HG02763 (cell line): ENCODE measurements around the gene LRRC45.

ENCODE experiments used
- ATAC-seq: cut with Tn5 transposase; IDR thresholded peaks from one replicate; pipeline ENCODE4 v1.9.1; 2021; ENCODE audit warnings: mild to moderate bottlenecking, moderate library complexity; ENCODE audit not compliant: unreplicated experiment

The LRRC45 gene

GRCh38 chr17:82060614-82061013 lies 37.5 kb downstream of the LRRC45 start:
- ATAC-seq = no peak

DNA sequence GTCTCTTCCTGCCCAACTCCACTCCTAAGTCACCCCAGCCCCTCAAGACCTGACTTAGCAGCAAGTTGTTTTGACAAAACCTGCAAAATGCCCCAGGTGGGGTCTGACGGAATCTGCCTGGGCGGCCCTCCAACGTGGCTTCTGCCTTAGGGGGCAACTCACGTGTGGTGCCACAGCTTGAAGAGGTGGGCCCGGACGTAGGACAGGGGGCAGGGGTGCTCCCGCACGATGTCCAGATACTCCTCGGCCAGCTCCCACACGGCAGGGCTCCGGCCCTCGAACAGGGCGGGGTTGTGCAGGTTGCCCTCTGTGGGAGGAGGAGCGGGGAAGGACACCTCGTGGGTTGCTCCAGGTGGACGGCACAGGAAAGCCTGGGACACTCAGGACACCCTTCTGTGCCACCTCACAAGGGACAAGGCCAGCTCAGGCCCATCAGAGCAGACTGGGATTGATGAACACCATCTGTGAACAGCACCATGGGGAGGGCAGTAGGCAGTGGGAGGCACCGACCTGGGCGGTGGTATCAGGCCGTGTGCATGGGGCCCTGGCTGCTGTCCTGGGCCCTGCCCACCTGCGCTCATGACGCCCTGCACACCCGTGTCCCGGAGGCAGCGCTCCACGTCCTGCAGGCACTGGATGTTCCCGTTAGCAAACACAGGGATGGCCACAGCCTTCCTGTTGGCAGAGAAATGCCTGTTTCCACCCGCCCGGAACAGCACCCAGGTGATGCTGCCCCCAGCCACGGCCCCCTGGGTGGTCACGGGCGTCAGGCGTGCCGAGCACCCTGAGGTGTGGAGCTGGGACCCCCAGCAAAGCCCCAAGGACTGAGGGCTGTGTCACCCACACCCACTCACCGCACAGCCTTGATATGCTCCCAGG lies 38.2 kb downstream of the LRRC45 start:
- no peak for ATAC-seq

DNA sequence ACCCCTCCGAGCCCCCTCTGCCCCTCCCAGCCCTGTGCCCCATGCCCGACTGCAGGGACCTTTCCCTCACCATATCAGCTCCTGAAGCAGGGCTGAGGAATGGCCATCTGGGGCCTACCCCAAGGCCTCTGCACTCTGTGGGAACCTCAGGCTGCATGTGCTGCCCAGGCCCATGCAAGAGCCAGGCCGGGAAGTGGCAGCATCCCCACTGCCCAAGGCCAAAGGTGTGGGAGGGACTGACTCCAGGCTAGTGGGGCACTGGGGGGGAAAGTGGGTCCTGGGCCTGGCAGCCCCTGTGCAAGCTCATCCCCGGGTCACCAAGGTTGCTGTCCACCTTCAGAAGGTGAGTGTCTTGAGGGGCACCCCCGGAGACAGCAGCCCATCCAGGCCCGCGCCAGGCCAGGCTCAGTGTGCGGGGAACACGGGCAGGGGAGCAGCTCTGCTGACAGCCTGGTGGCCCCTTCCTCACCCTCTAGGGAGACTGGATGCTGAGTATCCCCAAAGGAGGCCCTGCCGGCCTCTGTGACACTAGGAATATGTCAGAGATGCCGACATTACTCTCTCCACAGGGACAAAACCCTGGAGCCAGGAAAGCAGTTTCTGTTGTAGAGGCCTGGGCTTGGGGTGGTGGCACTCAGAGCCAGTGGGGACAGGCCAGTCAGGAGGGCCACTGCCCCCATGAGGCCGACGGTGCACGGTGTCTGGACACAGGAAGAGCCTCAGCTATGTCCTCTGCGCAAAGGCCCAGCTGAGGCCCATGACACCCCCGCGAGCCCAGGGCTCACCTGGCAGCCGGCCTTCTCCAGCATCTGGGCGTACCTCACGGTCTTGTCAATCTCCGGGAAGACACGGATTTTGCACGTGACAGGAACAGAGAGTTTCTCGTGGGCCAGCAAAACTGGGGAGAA lies 39.2 kb downstream of the LRRC45 start:
- no peak for ATAC-seq

- no peak for ATAC-seq
Measured at GRCh38 chr17:82062984-82063368, 39.9 kb downstream of the LRRC45 start.

GRCh38 chr17:82063424-82064415 lies 40.6 kb downstream of the LRRC45 start:
- no peak for ATAC-seq

DNA sequence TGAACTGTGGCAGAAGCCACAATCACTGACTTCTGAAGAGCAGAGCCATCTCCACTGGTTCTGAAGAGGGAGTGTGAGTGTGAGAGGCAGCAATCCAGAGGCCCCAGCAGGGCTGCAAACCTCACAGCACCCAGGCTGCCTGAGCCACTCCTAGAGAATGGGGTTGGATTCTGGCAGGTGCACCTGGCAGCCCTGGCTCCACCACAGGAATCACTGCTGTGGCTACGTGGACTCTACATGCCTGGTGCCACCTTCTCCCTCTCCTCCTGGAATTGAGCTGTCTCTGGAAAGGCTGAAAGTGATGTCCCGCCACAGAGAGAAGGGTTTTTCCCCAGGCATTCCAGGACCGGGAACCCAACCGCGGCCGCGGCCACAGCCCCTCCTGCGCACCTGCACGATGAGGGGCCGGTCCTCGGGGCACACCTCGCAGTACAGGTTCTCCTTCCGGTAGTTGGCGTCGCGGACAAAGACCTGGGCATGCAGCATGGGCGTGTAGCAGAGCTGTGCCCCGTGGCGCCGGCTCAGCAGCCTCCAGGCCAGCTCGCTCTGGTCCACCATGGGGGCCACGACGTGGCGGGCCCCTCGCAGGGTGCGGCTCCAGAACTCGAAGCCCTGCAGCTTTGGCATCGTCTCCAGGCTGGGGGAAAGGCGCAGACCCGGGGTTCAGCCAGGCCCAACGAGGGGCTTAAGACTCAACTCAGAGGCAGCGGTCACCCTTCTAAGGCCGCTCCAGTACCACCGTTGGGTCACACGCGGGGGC lies 41.5 kb downstream of the LRRC45 start:
- ATAC-seq = no peak

DNA sequence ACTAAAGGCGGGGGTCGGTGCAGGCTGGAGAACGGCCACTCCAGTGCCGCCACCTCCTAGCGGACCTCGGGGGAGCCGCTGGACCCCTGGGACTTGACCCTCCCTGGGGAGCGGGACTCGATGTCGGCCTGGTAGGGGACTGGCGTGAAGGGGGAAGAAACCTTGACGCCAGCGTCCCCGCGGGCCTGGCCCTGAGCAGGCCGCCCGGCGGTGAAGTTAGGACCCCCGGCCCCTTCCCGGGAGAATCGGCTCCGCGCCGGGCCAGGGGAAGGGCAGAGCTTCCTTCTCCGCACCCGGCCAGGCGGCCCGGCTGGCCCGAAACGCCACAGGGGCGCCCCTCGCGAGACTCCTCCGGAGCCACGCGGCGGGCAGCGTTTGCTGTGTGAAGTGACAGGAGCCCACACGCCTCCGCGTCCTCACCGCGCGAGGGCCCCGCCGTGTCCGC lies 42.1 kb downstream of the LRRC45 start:
- ATAC-seq = peak; percentile 34

DNA sequence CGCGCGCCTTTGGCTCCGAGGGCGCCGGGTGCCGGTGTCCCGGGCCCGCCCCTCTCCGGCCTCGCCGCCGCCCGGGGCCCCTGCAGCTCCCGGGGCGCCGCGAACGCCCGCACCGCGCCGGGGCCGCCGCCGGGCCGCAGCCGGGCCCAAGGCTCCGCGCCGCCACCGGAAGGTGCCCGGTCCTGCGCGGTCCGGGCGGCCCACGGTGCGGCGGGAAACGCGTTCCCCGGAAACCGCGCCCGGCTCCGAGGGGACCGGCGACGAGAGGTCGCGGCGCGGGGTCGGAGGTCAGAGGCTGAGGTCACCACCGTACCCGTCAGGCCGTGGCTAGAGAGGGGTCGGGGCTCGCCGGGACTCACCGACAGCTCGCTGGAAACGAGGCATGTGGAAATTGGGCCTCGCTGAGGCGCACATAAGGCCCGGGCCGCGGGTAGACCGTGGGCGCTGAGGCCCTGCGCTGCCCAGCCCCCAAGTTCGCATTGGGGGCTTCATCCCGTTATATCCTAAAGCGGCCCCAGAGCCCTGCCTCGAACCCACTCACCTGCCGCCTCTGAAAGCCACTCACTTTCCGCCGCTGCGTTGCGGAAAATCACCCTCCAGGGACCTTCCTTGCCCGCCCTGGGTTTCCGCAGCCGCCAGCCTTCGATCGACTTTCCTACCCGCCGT lies 42.7 kb downstream of the LRRC45 start, which contains the start of gene DUS1L:
DUS1L (minus strand) TSS at position 167 of the 666 bp plus-strand sequence. CDS start 745 bp downstream, outside the sequence.
- peak; percentile 65 for ATAC-seq

DNA sequence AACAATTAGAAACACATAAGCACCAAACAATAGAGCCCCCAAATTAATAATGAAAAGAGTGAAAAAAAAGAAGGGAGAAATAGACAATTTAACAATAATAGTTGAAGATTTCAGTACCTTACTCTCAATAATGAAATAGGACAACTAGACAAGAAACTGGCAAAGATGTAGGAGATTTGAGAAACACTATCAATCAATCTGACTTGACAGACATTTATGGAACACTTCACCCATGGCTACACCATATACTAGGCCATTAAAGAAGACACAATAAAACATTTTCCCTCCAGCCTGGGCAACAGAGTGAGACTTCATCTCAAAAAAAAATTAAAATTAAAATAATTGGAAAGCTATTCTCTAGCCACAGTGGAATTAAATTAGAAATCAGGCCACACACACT lies 47.5 kb downstream of the LRRC45 start:
- ATAC-seq = no peak

- no peak for ATAC-seq
Measured at GRCh38 chr17:82072827-82073226, 49.7 kb downstream of the LRRC45 start.

- ATAC-seq = no peak
Measured at GRCh38 chr17:82073446-82073845, 50.3 kb downstream of the LRRC45 start.

GRCh38 chr17:82076018-82076784 lies 53.1 kb downstream of the LRRC45 start:
- no peak for ATAC-seq

DNA sequence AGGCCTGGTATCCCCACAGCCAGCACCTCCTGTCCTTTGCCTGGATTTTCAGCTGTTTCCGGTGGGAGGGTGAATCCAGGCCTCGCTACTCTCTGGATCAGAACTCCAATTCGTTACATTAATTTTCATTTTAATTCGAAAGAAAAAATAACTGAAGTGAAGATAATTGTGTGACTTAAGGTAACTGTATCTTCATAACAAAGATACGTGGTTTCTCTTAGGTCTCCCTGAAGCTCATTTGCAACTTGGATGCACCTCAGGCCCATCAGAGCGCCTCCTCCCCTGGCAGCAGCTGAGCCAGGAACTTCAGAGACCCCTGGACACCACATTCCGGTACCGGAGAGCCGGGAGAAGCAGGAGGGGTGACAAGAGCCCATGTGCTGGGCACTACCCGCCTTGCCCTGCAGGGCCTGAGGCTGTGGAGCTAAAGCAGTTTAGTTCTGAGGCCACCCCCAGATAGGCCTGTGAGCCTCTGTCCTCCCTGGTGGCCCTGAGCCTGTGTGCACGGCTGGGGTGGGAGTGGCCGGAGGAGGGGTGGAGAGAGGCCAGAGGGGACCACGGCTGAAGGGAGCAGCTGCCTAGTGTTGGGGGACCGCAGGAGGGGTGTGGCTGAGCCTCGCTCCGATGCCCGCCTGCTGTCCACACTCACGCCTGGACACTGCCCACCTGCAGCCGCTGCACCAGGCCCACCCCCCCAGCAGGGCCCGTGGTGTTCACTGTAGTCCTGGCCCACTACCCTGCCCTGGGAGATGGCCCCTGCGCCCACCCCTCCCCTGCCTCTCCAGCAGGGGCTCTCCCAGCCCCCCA lies 53.9 kb downstream of the LRRC45 start:
- no peak for ATAC-seq

DNA sequence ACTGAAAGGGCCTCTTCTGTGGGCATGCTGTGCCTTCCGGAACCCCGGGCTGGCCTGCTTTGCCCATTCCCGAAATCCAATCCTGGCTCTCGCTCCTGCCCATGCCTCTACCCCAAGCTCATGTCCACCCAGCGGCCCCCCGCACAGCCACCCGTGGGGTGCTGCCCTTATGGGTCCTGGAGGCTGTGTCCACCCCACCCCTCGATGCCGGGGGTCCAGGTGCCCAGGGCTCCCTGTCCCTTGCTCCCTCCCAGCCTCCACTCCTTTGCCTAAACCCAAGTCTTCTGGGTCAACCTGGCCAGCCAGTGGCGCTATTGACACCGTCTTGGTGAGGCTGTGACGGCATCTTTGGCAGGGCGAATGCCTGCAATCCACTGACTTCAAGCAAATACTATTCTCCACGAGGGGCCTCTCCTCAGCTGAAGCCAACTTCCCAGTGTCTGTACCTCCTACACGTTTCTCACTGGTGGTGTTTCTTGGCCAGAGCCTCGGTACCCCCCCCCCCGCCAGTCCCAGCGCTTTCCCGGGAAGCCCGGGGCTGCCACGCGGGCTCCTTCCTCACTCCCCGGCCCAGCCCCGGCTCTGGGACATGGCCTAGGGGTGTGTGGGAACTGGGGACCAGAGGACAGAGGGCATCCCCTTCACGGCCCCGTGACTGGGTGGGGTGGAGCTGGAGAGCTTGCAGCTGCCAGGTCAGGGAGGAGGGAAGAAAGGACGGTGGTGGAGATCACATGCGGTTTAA lies 54.7 kb downstream of the LRRC45 start:
- no peak for ATAC-seq

- no peak for ATAC-seq
Measured at GRCh38 chr17:82078433-82078832, 55.3 kb downstream of the LRRC45 start.

GRCh38 chr17:82079001-82079677 lies 56.0 kb downstream of the LRRC45 start:
- no peak for ATAC-seq
